Activated naive CD8-positive, alpha-beta T cell treated with anti-CD3 and anti-CD28 coated beads, Interleukin-2, amount 10 ng/mL, durations not matched to agents 7 days and 5 days (primary cell): Measurements from ENCODE around the gene BGN. TPM values are rescaled to one million over a fixed set of nuclear protein-coding genes. Genes with fewer than 3 reads are reported as not detected.
A peak's percentile ranks its signal among the peaks of the same experiment; 100 is the strongest.

Experiments used
- ATAC-seq: fragments of 150-1000 bp; cut with Tn5 transposase; one replicate; pipeline ENCODE4 v1.10.0; 2021; ENCODE audit warnings: low read depth, moderate library complexity
- POLR2A ChIA-PET: fragments of 350-600 bp; sonication (Branson Sonifier 250); formaldehyde crosslinking; loops from one replicate; lab custom pipeline; 2021; ENCODE audit warnings: antibody characterized with exemption; lab: Charles Lee
- DNase-seq: peaks from one replicate; pipeline ENCODE4 v3.0.0; 2021
- H3K27ac Mint-ChIP-seq: one replicate; pipeline ENCODE4 v1.8.0; 2022; ENCODE audit warnings: mild to moderate bottlenecking, mixed read lengths
- H3K27me3 Mint-ChIP-seq: one replicate; pipeline ENCODE4 v1.8.0; 2022; ENCODE audit warnings: mild to moderate bottlenecking, moderate library complexity, mixed read lengths
- H3K36me3 Mint-ChIP-seq: one replicate; pipeline ENCODE4 v1.8.0; 2021; ENCODE audit warnings: mild to moderate bottlenecking, mixed read lengths
- H3K4me1 Mint-ChIP-seq: one replicate; pipeline ENCODE4 v1.8.0; 2021; ENCODE audit warnings: mixed read lengths
- H3K4me3 Mint-ChIP-seq: one replicate; pipeline ENCODE4 v1.8.0; 2022; ENCODE audit warnings: mild to moderate bottlenecking, moderate library complexity, mixed read lengths
- H3K9me3 Mint-ChIP-seq: one replicate; pipeline ENCODE4 v1.8.0; 2021; ENCODE audit warnings: mixed read lengths
- total RNA-seq, 2 experiments: library from RNA; stranded (reverse); gene quantifications; one replicate each; pipeline ENCODE4 v1.2.3, GENCODE V29; 2021

Gene BGN
- total RNA-seq, 2 experiments from 2014 or later, result not detected

DNA sequence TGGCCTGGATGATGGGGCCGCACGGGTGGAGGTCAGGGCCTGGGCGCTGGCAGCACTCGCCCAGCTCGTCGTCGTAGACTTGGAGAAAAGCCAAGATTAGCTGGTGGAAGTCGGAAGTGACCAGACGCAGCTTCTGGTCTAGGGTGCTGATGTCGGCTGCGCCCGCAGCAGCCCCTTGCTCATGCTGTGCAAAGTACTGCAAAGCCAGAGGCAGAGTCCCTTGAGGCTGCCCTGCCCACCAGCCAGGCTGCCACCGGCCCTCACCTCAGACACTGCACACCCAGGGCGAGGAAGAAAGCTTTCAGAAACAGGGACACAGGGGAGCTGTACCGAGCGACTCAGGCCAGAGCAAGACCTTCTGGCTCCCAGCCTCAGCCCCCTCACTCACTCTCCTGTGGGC is 39.2 kb upstream of the BGN start:
- Mint-ChIP-seq H3K9me3 (no peaks in the 10 kb centered on the region), H3K36me3 (no peaks in the 10 kb centered on the region), H3K27ac (no peak overlapping the region), H3K4me3 (no peak overlapping the region), H3K4me1 (no peaks in the 10 kb centered on the region), H3K27me3 (no peaks in the 10 kb centered on the region)
- POLR2A ChIA-PET, result no interaction called here
- DNase-seq (no peak), ATAC-seq (no peak)

DNA sequence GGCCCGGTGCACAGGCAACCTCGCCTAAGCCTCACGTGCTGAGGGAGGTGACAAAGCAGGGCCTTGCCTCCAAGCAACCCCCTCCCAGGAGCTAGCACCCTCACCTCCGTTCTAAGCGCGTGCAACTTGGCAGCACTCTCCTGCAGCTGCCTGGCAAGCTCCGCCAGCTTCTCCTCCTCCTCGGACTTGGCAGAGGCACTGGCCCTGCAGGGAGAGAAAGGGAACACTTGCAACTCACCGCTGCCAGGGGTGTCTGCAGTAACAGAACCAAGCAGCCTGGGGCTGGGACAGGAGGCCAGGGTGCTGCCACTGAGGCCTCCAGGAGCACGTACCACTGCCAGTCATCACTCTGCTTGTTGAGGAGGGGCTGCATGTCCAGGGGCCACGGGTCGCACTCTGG is 38.6 kb upstream of the BGN start:
- no peaks in the 10 kb centered on the region for H3K4me1 Mint-ChIP-seq
- DNase-seq, result no peak
- H3K4me3 Mint-ChIP-seq, result no peak overlapping the region
- no peaks in the 10 kb centered on the region for H3K9me3 Mint-ChIP-seq
- POLR2A ChIA-PET, result no interaction called here
- no peak for ATAC-seq
- no peaks in the 10 kb centered on the region for H3K27me3 Mint-ChIP-seq
- H3K27ac Mint-ChIP-seq, result no peak overlapping the region
- no peaks in the 10 kb centered on the region for H3K36me3 Mint-ChIP-seq

DNA sequence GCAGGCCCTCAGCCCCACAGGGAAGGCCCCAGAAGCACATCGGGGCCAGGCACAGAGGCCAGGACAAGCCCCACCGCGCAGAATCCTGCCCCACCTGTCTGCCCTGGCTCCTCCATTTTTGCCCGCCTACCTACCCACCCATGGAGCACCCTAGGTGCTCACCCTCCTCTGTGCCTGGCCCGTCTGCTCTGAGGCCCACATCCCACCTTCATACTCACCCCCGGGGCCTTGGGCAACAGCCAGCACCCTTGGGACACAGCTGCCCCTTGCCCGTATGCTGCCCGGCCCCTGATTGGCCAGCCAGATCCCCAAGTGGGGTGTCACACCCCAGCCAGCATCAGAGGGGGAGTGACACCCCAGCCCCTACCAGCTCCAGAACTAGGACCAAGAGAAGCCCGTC is 38.1 kb upstream of the BGN start:
- no peaks in the 10 kb centered on the region for H3K27me3 Mint-ChIP-seq
- H3K4me1 Mint-ChIP-seq, result no peaks in the 10 kb centered on the region
- H3K27ac Mint-ChIP-seq, result no peak overlapping the region
- DNase-seq (no peak), ATAC-seq (no peak)
- no peak overlapping the region for H3K4me3 Mint-ChIP-seq
- H3K36me3 Mint-ChIP-seq, result no peaks in the 10 kb centered on the region
- POLR2A ChIA-PET, result no interaction called here
- H3K9me3 Mint-ChIP-seq, result no peaks in the 10 kb centered on the region

DNA sequence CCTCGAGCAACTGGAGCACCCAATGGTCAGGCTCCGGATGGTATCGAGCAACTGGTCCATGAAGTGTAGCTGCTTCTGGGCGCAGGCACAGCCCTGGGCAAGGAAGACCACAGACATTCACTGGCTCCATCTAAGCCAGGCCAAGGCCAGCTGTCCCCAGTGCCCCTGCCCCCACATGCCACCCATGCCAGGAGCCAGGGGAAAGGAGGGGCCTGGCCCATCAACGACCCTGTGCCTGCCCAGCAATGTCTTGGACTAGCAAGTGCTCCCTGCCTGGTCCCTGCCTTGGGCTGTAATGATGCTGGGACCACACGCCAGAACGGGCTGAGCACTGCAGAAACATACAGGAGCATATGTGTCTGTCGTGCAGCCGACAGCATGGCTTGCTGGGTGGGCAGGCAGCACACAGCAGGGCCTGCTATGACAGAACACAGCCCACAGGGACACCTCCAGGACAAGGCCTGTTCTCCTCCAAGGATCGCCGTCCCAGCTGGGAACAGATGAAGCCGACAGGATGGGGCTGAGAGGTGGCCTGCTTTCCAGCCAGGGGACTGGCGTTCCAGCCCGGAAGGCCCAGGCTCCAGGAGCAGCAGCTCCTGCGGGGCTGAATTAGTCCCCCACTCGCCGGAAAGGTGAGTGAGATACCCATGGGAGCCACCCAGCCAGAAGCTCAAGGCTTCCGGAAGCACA is 37.5 kb upstream of the BGN start:
- POLR2A ChIA-PET, result no interaction called here
- Mint-ChIP-seq H3K36me3 (no peaks in the 10 kb centered on the region), H3K4me1 (no peaks in the 10 kb centered on the region), H3K4me3 (no peak overlapping the region), H3K27me3 (no peaks in the 10 kb centered on the region), H3K9me3 (no peaks in the 10 kb centered on the region), H3K27ac (no peak overlapping the region)
- ATAC-seq (no peak), DNase-seq (no peak)

DNA sequence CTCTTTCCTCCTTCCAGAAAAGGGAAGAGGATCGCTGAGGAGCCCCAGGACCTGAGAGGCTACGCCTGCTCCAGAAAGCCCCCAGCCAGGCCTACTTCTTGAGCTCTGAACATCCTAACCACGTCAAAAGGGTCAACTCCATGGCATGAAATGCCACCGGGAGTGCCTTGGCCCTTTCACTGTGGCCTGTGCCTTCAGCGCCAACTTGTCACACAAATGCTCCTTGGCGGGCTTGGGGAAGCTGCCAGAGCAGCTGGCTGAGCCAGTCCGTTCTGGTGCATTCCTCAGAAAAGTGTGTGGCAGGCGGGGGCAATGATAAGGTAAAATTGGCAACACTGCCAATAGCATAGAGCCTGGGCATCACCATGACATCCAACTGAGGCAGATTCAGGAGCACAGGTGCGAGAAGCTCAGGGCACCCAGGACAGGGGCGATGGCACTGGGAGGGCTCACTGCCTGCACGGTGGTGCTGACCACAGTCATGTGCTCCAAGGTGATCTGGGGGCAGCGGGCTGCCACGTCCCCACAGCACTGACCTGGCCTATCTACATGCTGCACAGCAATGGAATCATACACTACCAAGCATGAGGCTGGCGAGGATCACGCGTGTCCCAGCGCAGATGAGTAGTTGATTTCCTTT is 36.8 kb upstream of the BGN start:
- Mint-ChIP-seq H3K4me3 (no peak overlapping the region), H3K9me3 (no peaks in the 10 kb centered on the region), H3K36me3 (no peaks in the 10 kb centered on the region), H3K4me1 (no peaks in the 10 kb centered on the region), H3K27ac (no peak overlapping the region), H3K27me3 (no peaks in the 10 kb centered on the region)
- no peak for ATAC-seq
- POLR2A ChIA-PET, result no interaction called here
- DNase-seq, result no peak

DNA sequence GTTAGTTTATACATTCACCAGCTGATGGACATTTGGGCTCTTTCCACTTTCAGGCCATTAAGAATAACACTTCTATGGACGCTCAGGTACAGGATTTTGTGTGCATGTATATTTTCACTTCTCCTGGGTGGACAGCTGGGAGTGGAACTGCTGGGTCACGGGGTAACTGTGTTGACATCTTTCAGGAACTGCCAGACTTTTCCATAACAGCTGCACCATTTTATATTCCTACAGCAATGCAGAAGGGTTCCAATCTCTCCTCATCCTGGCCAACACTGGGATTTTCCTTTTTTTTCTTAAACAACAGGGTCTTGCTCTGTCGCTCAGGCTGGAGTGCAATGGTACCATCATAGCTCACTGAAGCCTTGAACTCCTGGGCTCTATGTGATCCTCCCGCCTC is 36.3 kb upstream of the BGN start:
- no peaks in the 10 kb centered on the region for H3K9me3 Mint-ChIP-seq
- H3K36me3 Mint-ChIP-seq, result no peaks in the 10 kb centered on the region
- ATAC-seq (no peak), DNase-seq (no peak)
- no peak overlapping the region for H3K27ac Mint-ChIP-seq
- no peak overlapping the region for H3K4me3 Mint-ChIP-seq
- POLR2A ChIA-PET, result no interaction called here
- H3K4me1 Mint-ChIP-seq, result no peaks in the 10 kb centered on the region
- no peaks in the 10 kb centered on the region for H3K27me3 Mint-ChIP-seq

DNA sequence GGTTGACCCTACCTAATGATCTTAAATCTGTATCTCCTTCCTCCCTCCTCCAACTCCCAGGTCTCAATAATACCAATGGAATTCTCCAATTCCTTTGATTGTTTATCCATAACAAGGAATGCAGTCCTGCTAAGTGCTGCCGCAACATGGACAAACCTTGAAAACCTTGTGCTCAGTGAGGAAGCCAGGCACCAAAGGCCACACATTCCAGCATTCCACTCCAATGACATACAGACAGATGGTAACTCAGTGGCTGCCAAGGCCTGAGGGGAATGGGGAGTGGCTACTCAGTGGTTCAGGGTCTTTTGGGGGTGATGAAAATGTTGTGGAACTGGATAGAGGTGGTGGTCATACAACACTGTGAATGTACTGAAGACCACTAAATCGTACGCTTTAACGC is 34.8 kb upstream of the BGN start:
- no peaks in the 10 kb centered on the region for H3K36me3 Mint-ChIP-seq
- H3K9me3 Mint-ChIP-seq, result no peaks in the 10 kb centered on the region
- no peak overlapping the region for H3K4me3 Mint-ChIP-seq
- POLR2A ChIA-PET, result no interaction called here
- no peak for ATAC-seq
- H3K4me1 Mint-ChIP-seq, result no peaks in the 10 kb centered on the region
- no peak overlapping the region for H3K27ac Mint-ChIP-seq
- H3K27me3 Mint-ChIP-seq, result no peaks in the 10 kb centered on the region
- DNase-seq, result no peak

DNA sequence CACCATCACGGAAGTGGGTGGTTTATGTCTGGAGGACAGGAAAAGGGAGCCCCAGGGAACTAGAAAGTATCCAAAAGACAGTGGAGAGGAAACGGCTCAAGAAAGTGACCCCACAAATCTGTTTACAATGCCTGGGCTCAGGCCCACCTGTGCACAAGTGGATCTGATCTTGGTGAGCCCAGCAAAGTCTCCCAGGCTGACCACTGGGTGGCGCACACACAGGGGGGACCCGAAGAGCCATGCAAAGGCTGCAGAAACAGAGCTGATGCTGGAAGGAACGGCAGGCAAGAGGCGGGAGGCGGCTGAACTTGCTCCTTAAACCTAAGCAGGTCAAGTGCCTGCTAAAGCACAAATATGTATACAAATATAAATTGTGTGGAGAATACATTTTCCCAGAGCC is 34.0 kb upstream of the BGN start:
- DNase-seq (peak; percentile 57), ATAC-seq (peak; percentile 60)
- Mint-ChIP-seq H3K4me1 (no peaks in the 10 kb centered on the region), H3K27ac (no peak overlapping the region), H3K27me3 (no peaks in the 10 kb centered on the region), H3K9me3 (no peaks in the 10 kb centered on the region), H3K36me3 (no peaks in the 10 kb centered on the region), H3K4me3 (no peak overlapping the region)
- POLR2A ChIA-PET, result no interaction called here

DNA sequence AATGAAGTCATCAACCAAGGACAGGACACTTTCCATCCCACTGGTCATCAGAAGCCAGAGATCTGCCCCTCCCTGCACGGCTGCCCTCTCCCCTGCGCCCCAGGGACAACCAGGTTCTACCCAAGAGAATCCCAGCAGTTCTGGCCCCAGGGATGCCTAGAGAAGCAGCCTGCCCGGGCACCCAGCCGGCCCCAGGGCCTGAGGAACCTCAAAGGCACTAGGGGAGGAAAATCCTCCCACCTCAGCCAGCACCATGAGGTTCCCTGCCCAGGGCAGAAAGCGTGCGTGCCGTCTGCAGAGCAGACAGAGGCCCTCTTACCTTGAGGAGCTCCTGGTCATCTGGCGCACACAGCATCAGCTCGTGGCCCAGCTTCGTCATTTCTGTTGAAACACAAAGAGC is 32.5 kb upstream of the BGN start:
- H3K27ac Mint-ChIP-seq, result no peak overlapping the region
- ATAC-seq, result no peak
- POLR2A ChIA-PET, result no interaction called here
- no peaks in the 10 kb centered on the region for H3K27me3 Mint-ChIP-seq
- H3K36me3 Mint-ChIP-seq, result no peaks in the 10 kb centered on the region
- DNase-seq, result no peak
- no peaks in the 10 kb centered on the region for H3K4me1 Mint-ChIP-seq
- no peak overlapping the region for H3K4me3 Mint-ChIP-seq
- no peaks in the 10 kb centered on the region for H3K9me3 Mint-ChIP-seq

DNA sequence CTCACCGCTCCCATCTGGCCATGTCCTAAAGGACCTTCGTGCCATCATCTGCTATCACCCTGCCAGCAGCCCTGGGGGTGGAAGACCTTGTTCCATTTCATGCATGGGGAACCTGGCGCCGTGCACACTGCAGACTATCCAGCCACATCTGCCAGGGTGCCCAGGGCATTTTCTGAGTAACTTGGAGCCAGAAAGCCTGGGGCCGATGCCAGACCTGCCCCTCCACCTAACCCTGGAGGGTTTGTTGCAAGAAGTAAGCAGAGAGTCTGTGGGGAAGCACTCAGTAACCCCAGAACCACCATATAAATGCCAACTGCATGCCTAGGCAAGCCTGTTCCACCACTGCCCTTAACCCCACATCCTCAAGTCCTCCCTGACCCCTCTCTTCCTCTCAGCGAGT is 31.7 kb upstream of the BGN start:
- no peak overlapping the region for H3K27ac Mint-ChIP-seq
- ATAC-seq (no peak), DNase-seq (no peak)
- no peaks in the 10 kb centered on the region for H3K36me3 Mint-ChIP-seq
- H3K4me3 Mint-ChIP-seq, result no peak overlapping the region
- no peaks in the 10 kb centered on the region for H3K4me1 Mint-ChIP-seq
- no peaks in the 10 kb centered on the region for H3K27me3 Mint-ChIP-seq
- POLR2A ChIA-PET, result no interaction called here
- H3K9me3 Mint-ChIP-seq, result no peaks in the 10 kb centered on the region

DNA sequence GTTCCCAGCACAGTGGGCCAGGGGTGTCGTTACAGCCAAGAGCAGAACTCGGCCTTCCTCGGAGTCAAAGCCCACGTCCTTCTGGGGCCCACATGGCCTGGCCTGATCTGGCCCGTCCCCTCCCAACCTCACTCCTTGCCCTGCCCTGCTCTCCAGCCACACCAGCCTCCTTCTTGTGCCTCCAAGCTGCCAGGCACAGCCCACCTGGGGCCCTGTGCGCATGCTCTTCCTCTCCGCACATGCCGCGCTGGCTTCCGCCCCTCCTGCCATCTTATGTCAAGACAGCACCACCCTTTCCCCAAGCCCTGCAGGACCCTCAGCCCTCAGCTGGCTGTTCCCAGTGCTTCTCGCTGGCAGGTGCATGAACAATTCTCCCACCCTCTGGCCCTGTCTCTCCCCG is 31.2 kb upstream of the BGN start:
- Mint-ChIP-seq H3K4me3 (no peak overlapping the region), H3K4me1 (no peaks in the 10 kb centered on the region), H3K36me3 (no peaks in the 10 kb centered on the region), H3K9me3 (no peaks in the 10 kb centered on the region), H3K27ac (no peak overlapping the region), H3K27me3 (no peaks in the 10 kb centered on the region)
- POLR2A ChIA-PET, result no interaction called here
- no peak for DNase-seq
- no peak for ATAC-seq

DNA sequence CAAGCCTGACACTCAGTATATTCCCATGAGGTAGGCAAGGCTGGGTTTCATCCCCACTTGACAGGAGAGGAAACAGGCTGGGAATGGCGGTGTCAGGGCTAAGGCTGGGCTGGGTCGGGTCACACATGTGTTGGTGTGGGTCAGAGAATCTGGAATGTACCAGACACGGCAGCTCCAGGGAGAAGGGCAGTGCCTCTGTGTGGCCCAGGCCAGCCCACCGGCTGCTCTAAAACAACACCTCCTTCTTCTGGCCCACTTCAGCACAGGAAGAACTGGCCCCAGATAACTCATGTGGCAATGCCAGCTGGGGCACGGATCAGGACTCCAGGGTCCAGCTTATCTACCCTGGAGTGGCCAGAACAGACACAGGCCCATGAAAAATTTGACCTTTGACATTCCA is 30.7 kb upstream of the BGN start:
- peaks cover 3% of the 10 kb centered on the region for H3K4me1 Mint-ChIP-seq
- H3K27ac Mint-ChIP-seq, result no peak overlapping the region
- DNase-seq (no peak), ATAC-seq (no peak)
- no peaks in the 10 kb centered on the region for H3K27me3 Mint-ChIP-seq
- POLR2A ChIA-PET, result no interaction called here
- H3K9me3 Mint-ChIP-seq, result no peaks in the 10 kb centered on the region
- no peaks in the 10 kb centered on the region for H3K36me3 Mint-ChIP-seq
- no peak overlapping the region for H3K4me3 Mint-ChIP-seq

DNA sequence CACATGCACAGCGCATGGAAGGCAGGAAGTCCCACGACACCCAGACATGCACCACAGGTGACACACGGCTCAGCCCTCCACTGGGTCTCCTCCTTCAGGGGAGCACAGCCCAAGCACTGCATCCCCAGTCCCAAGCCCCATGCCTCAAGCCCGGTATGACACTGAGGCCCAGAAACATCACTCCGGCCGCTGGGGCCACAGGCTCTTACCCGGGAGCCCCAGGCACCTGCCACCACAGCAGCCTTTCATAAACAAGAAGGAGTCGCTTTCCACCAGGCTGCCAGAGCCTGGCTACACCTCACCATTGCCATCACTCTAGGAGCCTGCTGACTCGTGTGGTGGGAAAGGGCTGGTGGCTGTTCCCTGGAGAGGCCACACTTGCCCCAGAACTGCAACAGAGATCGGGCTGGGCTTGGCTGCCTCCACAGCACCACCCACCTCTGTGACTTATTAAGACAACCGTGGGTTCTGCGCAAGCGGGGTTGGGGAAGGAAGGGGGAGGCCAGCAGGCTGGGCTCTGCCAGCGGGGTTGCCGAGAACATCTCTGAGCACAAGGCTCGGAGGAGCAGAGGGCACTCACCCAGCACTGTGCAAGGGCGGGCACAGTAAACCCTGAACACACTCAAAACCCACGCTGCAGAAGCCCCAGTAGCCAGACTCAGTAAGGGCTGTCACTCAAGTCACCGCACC is 28.9 kb upstream of the BGN start:
- H3K27me3 Mint-ChIP-seq, result no peaks in the 10 kb centered on the region
- POLR2A ChIA-PET, result interaction anchor here (0.7 kb wide), 1 partner anchor 127 kb away, joined by 4 read pairs; no protein-coding TSS in a partner anchor
- no peak overlapping the region for H3K4me3 Mint-ChIP-seq
- H3K27ac Mint-ChIP-seq, result no peak overlapping the region
- ATAC-seq (no peak), DNase-seq (no peak)
- H3K9me3 Mint-ChIP-seq, result no peaks in the 10 kb centered on the region
- H3K4me1 Mint-ChIP-seq, result peaks cover 3% of the 10 kb centered on the region
- H3K36me3 Mint-ChIP-seq, result no peaks in the 10 kb centered on the region

DNA sequence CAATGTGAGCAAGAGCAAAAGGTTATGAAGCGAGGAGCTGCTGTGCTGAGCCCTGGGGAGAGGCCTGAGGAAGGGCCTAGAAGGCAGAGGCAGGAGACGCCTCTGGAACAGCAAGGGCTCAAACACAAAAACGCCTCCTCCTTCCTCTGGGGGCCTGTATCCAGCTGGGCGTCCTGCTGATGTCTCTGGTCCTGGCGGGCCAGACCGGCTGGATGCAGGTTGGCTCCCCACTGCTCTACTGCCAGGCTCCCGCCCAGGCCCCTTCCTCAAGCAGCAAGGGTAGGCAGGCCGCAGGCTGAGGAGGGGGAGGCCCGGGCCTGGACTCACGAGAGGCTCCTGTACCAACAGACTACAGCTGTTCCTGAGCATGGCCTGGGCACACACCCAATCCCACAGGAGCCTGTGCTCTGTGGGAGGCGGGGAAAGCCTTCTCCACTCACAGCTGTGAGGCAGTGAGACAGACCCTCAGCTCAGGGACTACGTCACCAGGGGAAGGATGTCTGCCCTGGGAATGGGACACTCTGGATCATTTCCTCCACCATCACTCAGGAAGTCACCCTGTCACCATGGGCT is 26.7 kb upstream of the BGN start:
- ATAC-seq, result no peak
- H3K4me1 Mint-ChIP-seq, result peaks cover 3% of the 10 kb centered on the region
- no peaks in the 10 kb centered on the region for H3K36me3 Mint-ChIP-seq
- H3K27ac Mint-ChIP-seq, result no peak overlapping the region
- POLR2A ChIA-PET, result no interaction called here
- H3K9me3 Mint-ChIP-seq, result no peaks in the 10 kb centered on the region
- H3K27me3 Mint-ChIP-seq, result no peaks in the 10 kb centered on the region
- H3K4me3 Mint-ChIP-seq, result no peak overlapping the region
- no peak for DNase-seq
